HepG2 (cell line): ENCODE data around the gene ST3GAL2. TPM values are rescaled to one million over a fixed set of nuclear protein-coding genes. Genes with fewer than 3 reads are reported as not detected.

ENCODE experiments used
- ARID4A ChIP-seq: sonication (generic); formaldehyde crosslinking; IDR thresholded peaks from 2 replicates; pipeline ENCODE4 v1.5.0; 2020; ENCODE audit warnings: mild to moderate bottlenecking, missing genetic modification reagents, borderline replicate concordance
- DZIP1 ChIP-seq: sonication (generic); formaldehyde crosslinking; IDR thresholded peaks from 2 replicates; pipeline ENCODE4 v1.5.0; 2020; ENCODE audit warnings: mild to moderate bottlenecking, missing genetic modification reagents
- EED ChIP-seq: sonication (generic); formaldehyde crosslinking; IDR thresholded peaks from 2 replicates; pipeline ENCODE4 v1.5.0; 2020; ENCODE audit warnings: mild to moderate bottlenecking, missing genetic modification reagents
- GMEB1 ChIP-seq: sonication (generic); formaldehyde crosslinking; IDR thresholded peaks from 2 replicates; pipeline ENCODE4 v1.5.1; 2020; ENCODE audit warnings: missing genetic modification reagents, mild to moderate bottlenecking, borderline replicate concordance
- KAT7 ChIP-seq: IDR thresholded peaks from 2 replicates; pipeline ENCODE4 v1.6.1; 2018; ENCODE audit warnings: borderline replicate concordance, missing compliant biosample characterization
- MED1 ChIP-seq: sonication (generic); formaldehyde crosslinking; IDR thresholded peaks from 2 replicates; pipeline ENCODE4 v1.4.0; 2020; ENCODE audit warnings: missing genetic modification reagents
- MEIS1 ChIP-seq: sonication (generic); formaldehyde crosslinking; IDR thresholded peaks from 2 replicates; pipeline ENCODE4 v1.9.0; 2021; ENCODE audit warnings: mild to moderate bottlenecking, missing genetic modification reagents, moderate library complexity, borderline replicate concordance
- MIXL1 ChIP-seq: IDR thresholded peaks from 2 replicates; pipeline ENCODE4 v1.6.1; 2016
- SATB2 ChIP-seq: sonication (generic); formaldehyde crosslinking; IDR thresholded peaks from 2 replicates; pipeline ENCODE4 v1.5.0; 2020; ENCODE audit warnings: missing genetic modification reagents
- TBL1XR1 ChIP-seq: fragments of 150-350 bp; IDR thresholded peaks from 2 replicates; pipeline ENCODE4 v1.6.1; 2014; ENCODE audit warnings: borderline replicate concordance, low read length; ENCODE audit not compliant: partially characterized antibody
- TEAD3 ChIP-seq: optimal IDR thresholded peaks from 2 replicates; pipeline ENCODE3; 2016; ENCODE audit warnings: borderline replicate concordance
- ZBTB46 ChIP-seq: sonication (generic); formaldehyde crosslinking; IDR thresholded peaks from 2 replicates; pipeline ENCODE4 v1.4.0; 2020; ENCODE audit warnings: mild to moderate bottlenecking, missing genetic modification reagents, borderline replicate concordance
- ZNF280B ChIP-seq: sonication (generic); formaldehyde crosslinking; IDR thresholded peaks from 2 replicates; pipeline ENCODE4 v1.5.0; 2020; ENCODE audit warnings: missing genetic modification reagents, mild to moderate bottlenecking, borderline replicate concordance
- ZNF562 ChIP-seq: sonication (generic); formaldehyde crosslinking; IDR thresholded peaks from 2 replicates; pipeline ENCODE4 v1.8.0; 2022; ENCODE audit warnings: missing genetic modification reagents, borderline replicate concordance
- ZNF709 ChIP-seq: sonication (generic); formaldehyde crosslinking; IDR thresholded peaks from 2 replicates; pipeline ENCODE4 v1.5.0; 2020; ENCODE audit warnings: mild to moderate bottlenecking, missing genetic modification reagents
- ZSCAN30 ChIP-seq: sonication (generic); formaldehyde crosslinking; IDR thresholded peaks from 2 replicates; pipeline ENCODE4 v1.5.0; 2020; ENCODE audit warnings: mild to moderate bottlenecking, missing genetic modification reagents
- polyA plus RNA-seq, 8 experiments: library from polyadenylated mRNA; depleted of rRNA in 3 of 8; stranded (reverse) in 7 of 8; unstranded in 1 of 8; fragments of >200 nt; fragmentation: Illumina TruSeq in 4 of 8; extraction: Trizol in 4 of 8; gene quantifications; 2 replicates each; pipeline versions ENCODE4 v1.2.1 to v1.2.3, GENCODE V29; 2011 to 2016; ENCODE audit warnings: low read depth in 4 of 8, missing spikeins in 1 of 8, mixed read lengths in 1 of 8; ENCODE audit not compliant: insufficient read depth in 1 of 8
- total RNA-seq, 5 experiments: library from RNA; depleted of rRNA; stranded (reverse); fragments of >200 nt; fragmentation: Illumina TruSeq; extraction: Trizol; gene quantifications; 2 replicates each; pipeline ENCODE4 v1.2.3, GENCODE V29; 2016; ENCODE audit warnings: low read depth in 1 of 5

Gene ST3GAL2
- total and polyA plus RNA-seq, 2 of the 13 experiments (the other 11 are each of a cell fraction or from before 2014, with no cell fraction given) = 16.3 to 24.9 TPM

GRCh38 chr16:70418993-70419318 lies 19.9 kb downstream of the ST3GAL2 start (continued):
- TF ChIP-seq DZIP1 (CRISPR knock-in tag) (0 out of 2 replicates have a peak, but pooled peaks have one; percentile 62), TEAD3 (CRISPR knock-in tag) (peak; percentile 16), MED1 (no peak), EED (CRISPR knock-in tag) (no peak), ZNF280B (CRISPR knock-in tag) (0 out of 2 replicates have a peak, but pooled peaks have one; percentile 50), ARID4A (0 out of 2 replicates have a peak, but pooled peaks have one; percentile 6), KAT7 (CRISPR knock-in tag) (no peak), SATB2 (no peak), ZSCAN30 (no peak), MEIS1 (no peak), TBL1XR1 (no peak), GMEB1 (CRISPR knock-in tag) (0 out of 2 replicates have a peak, but pooled peaks have one; percentile 3), ZNF709 (CRISPR knock-in tag) (no peak), ZBTB46 (CRISPR knock-in tag) (0 out of 2 replicates have a peak, but pooled peaks have one; percentile 21), MIXL1 (CRISPR knock-in tag) (no peak), ZNF562 (CRISPR knock-in tag) (no peak)
